Measurements from ENCODE around the gene CSNK1D. TPM values are rescaled to one million over a fixed set of nuclear protein-coding genes. Genes with fewer than 3 reads are reported as not detected.

CSNK1D gene
- polyA plus RNA-seq, 1 donor from 2014 or later, result 29.9 TPM

DNA sequence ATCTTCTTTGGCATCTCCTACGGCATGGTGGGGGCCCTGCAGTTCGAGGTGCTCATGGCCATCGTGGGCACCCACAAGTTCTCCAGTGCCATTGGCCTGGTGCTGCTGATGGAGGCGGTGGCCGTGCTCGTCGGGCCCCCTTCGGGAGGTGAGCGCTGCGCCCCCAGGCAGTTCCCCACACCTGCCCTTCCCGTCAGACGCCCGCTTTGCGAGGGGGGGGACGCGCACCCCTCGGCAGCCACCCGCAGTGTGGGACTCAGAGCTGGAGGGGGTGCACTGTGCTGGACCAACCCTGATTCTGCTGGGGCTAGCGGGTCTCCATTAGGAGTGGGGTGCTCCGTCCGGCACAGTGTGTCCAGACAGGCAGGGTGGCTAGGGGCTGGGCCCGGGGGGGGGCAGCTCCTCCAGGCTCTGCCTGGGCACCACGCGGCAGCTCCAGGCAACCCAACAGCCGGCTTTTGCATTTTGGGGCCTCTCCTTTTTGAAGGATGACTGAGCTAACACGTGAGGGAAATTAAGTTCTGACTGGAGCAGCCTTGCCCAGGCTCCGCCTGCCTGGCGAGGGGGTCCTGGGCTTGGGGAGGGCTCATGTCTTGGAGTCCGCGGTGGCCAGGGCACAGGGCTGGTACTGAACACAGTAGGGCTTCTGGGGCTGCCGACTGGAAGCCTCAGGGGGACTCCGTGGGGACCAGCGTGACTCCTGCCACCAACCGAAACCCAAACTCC lies 35.6 kb downstream of the CSNK1D start:
- H3K9ac ChIP-seq (ENCODE audit: low read length), result no peak overlapping the region
- peaks cover 6% of the 10 kb centered on the region for H4K20me1 ChIP-seq (ENCODE audit: insufficient read depth)
- H3K36me3 ChIP-seq (ENCODE audit: insufficient read depth, low read length), result no peaks in the 10 kb centered on the region
- no peaks in the 10 kb centered on the region for H3K79me2 ChIP-seq (replicated peaks; ENCODE audit: insufficient read depth, low read length)
- H3K27me3 ChIP-seq (ENCODE audit: insufficient read depth, low read depth, low read length), result no peaks in the 10 kb centered on the region
- H3K4me2 ChIP-seq (ENCODE audit: low read length), result no peak overlapping the region
- H3K27ac ChIP-seq (ENCODE audit: low read length), result no peak overlapping the region
- TF ChIP-seq, protein P1, sequence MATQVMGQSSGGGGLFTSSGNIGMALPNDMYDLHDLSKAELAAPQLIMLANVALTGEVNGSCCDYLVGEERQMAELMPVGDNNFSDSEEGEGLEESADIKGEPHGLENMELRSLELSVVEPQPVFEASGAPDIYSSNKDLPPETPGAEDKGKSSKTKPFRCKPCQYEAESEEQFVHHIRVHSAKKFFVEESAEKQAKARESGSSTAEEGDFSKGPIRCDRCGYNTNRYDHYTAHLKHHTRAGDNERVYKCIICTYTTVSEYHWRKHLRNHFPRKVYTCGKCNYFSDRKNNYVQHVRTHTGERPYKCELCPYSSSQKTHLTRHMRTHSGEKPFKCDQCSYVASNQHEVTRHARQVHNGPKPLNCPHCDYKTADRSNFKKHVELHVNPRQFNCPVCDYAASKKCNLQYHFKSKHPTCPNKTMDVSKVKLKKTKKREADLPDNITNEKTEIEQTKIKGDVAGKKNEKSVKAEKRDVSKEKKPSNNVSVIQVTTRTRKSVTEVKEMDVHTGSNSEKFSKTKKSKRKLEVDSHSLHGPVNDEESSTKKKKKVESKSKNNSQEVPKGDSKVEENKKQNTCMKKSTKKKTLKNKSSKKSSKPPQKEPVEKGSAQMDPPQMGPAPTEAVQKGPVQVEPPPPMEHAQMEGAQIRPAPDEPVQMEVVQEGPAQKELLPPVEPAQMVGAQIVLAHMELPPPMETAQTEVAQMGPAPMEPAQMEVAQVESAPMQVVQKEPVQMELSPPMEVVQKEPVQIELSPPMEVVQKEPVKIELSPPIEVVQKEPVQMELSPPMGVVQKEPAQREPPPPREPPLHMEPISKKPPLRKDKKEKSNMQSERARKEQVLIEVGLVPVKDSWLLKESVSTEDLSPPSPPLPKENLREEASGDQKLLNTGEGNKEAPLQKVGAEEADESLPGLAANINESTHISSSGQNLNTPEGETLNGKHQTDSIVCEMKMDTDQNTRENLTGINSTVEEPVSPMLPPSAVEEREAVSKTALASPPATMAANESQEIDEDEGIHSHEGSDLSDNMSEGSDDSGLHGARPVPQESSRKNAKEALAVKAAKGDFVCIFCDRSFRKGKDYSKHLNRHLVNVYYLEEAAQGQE (IDR thresholded peaks at IDR 0.05; ENCODE audit: borderline replicate concordance), result no peak
- TF ChIP-seq RAD21 (conservative IDR thresholded peaks at IDR 0.05), result no peak
- TF ChIP-seq POLR2AphosphoS5 (IDR thresholded peaks at IDR 0.05), result no peak
- no peak for TF ChIP-seq EP300 (conservative IDR thresholded peaks at IDR 0.05; ENCODE audit: poor library complexity, severe bottlenecking)
- TF ChIP-seq TAF1 (IDR thresholded peaks at IDR 0.05; ENCODE audit: low read depth), result no peak
- no peak for TF ChIP-seq EZH2 (IDR thresholded peaks at IDR 0.05; ENCODE audit: borderline replicate concordance, insufficient read depth, low read length, poor library complexity, severe bottlenecking)
- TF ChIP-seq MXI1 (conservative IDR thresholded peaks at IDR 0.05; ENCODE audit: poor library complexity, severe bottlenecking), result no peak
- TF ChIP-seq, protein P2, sequence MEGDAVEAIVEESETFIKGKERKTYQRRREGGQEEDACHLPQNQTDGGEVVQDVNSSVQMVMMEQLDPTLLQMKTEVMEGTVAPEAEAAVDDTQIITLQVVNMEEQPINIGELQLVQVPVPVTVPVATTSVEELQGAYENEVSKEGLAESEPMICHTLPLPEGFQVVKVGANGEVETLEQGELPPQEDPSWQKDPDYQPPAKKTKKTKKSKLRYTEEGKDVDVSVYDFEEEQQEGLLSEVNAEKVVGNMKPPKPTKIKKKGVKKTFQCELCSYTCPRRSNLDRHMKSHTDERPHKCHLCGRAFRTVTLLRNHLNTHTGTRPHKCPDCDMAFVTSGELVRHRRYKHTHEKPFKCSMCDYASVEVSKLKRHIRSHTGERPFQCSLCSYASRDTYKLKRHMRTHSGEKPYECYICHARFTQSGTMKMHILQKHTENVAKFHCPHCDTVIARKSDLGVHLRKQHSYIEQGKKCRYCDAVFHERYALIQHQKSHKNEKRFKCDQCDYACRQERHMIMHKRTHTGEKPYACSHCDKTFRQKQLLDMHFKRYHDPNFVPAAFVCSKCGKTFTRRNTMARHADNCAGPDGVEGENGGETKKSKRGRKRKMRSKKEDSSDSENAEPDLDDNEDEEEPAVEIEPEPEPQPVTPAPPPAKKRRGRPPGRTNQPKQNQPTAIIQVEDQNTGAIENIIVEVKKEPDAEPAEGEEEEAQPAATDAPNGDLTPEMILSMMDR (IDR thresholded peaks at IDR 0.05; ENCODE audit: poor library complexity, severe bottlenecking), result no peak
- no peak for TF ChIP-seq SMC3 (conservative IDR thresholded peaks at IDR 0.05; ENCODE audit: poor library complexity)
- no peaks in the 10 kb centered on the region for H3K9me2 ChIP-seq (ENCODE audit: insufficient read depth, low read length)
- H2AFZ ChIP-seq (ENCODE audit: low read depth, low read length), result no peak overlapping the region
- no peak overlapping the region for H3K4me3 ChIP-seq (ENCODE audit: low read length)
- H3K9me3 ChIP-seq (ENCODE audit: low read length), result no peaks in the 10 kb centered on the region
- no peaks in the 10 kb centered on the region for H3F3A ChIP-seq (ENCODE audit: insufficient read depth, low read length, poor library complexity, severe bottlenecking)

DNA sequence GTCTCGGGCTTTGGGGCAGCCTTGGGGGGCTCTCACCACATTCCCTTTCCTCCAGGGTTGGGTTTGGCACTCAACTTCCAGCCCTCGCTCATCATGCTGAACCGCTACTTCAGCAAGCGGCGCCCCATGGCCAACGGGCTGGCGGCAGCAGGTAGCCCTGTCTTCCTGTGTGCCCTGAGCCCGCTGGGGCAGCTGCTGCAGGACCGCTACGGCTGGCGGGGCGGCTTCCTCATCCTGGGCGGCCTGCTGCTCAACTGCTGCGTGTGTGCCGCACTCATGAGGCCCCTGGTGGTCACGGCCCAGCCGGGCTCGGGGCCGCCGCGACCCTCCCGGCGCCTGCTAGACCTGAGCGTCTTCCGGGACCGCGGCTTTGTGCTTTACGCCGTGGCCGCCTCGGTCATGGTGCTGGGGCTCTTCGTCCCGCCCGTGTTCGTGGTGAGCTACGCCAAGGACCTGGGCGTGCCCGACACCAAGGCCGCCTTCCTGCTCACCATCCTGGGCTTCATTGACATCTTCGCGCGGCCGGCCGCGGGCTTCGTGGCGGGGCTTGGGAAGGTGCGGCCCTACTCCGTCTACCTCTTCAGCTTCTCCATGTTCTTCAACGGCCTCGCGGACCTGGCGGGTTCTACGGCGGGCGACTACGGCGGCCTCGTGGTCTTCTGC lies 36.3 kb downstream of the CSNK1D start:
- H3K27me3 ChIP-seq (ENCODE audit: insufficient read depth, low read depth, low read length), result no peaks in the 10 kb centered on the region
- no peaks in the 10 kb centered on the region for H3K36me3 ChIP-seq (ENCODE audit: insufficient read depth, low read length)
- no peak overlapping the region for H3K4me2 ChIP-seq (ENCODE audit: low read length)
- H3K27ac ChIP-seq (ENCODE audit: low read length), result no peak overlapping the region
- no peaks in the 10 kb centered on the region for H3K79me2 ChIP-seq (replicated peaks; ENCODE audit: insufficient read depth, low read length)
- H3K9me2 ChIP-seq (ENCODE audit: insufficient read depth, low read length), result no peaks in the 10 kb centered on the region
- no peaks in the 10 kb centered on the region for H4K20me1 ChIP-seq (ENCODE audit: insufficient read depth)
- no peaks in the 10 kb centered on the region for H3K9me3 ChIP-seq (ENCODE audit: low read length)
- no peak overlapping the region for H2AFZ ChIP-seq (ENCODE audit: low read depth, low read length)
- no peak overlapping the region for H3K4me3 ChIP-seq (ENCODE audit: low read length)
- H3F3A ChIP-seq (ENCODE audit: insufficient read depth, low read length, poor library complexity, severe bottlenecking), result no peaks in the 10 kb centered on the region
- TF ChIP-seq EZH2 (IDR thresholded peaks at IDR 0.05; ENCODE audit: borderline replicate concordance, insufficient read depth, low read length, poor library complexity, severe bottlenecking), result no peak
- no peak for TF ChIP-seq SMC3 (conservative IDR thresholded peaks at IDR 0.05; ENCODE audit: poor library complexity)
- TF ChIP-seq EP300 (conservative IDR thresholded peaks at IDR 0.05; ENCODE audit: poor library complexity, severe bottlenecking), result no peak
- TF ChIP-seq, protein P2 (IDR thresholded peaks at IDR 0.05; ENCODE audit: poor library complexity, severe bottlenecking), result no peak
- TF ChIP-seq TAF1 (IDR thresholded peaks at IDR 0.05; ENCODE audit: low read depth), result no peak
- TF ChIP-seq, protein P1 (IDR thresholded peaks at IDR 0.05; ENCODE audit: borderline replicate concordance), result no peak
- no peak for TF ChIP-seq POLR2AphosphoS5 (IDR thresholded peaks at IDR 0.05)
- TF ChIP-seq MXI1 (conservative IDR thresholded peaks at IDR 0.05; ENCODE audit: poor library complexity, severe bottlenecking), result no peak
- no peak for TF ChIP-seq RAD21 (conservative IDR thresholded peaks at IDR 0.05)
- H3K9ac ChIP-seq (ENCODE audit: low read length), result no peak overlapping the region

All from neural cell (in vitro differentiated cells).